GM12874 (cell line): ENCODE measurements around the gene TUBB2A.

Source experiments
- TF ChIP-seq, protein P1 (sequence below): IDR thresholded peaks from 2 replicates; pipeline ENCODE4 v1.5.1; 2011; ENCODE audit warnings: low read depth, mild to moderate bottlenecking, control low read depth, low read length, moderate library complexity; ENCODE audit not compliant: insufficient read depth

Gene TUBB2A

GRCh38 chr6:3125815-3126214 lies 31.5 kb downstream of the TUBB2A start:
- TF ChIP-seq, protein P1, sequence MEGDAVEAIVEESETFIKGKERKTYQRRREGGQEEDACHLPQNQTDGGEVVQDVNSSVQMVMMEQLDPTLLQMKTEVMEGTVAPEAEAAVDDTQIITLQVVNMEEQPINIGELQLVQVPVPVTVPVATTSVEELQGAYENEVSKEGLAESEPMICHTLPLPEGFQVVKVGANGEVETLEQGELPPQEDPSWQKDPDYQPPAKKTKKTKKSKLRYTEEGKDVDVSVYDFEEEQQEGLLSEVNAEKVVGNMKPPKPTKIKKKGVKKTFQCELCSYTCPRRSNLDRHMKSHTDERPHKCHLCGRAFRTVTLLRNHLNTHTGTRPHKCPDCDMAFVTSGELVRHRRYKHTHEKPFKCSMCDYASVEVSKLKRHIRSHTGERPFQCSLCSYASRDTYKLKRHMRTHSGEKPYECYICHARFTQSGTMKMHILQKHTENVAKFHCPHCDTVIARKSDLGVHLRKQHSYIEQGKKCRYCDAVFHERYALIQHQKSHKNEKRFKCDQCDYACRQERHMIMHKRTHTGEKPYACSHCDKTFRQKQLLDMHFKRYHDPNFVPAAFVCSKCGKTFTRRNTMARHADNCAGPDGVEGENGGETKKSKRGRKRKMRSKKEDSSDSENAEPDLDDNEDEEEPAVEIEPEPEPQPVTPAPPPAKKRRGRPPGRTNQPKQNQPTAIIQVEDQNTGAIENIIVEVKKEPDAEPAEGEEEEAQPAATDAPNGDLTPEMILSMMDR: no peak

- TF ChIP-seq, protein P1: no peak
Measured at GRCh38 chr6:3124667-3125066, 32.7 kb downstream of the TUBB2A start.

DNA sequence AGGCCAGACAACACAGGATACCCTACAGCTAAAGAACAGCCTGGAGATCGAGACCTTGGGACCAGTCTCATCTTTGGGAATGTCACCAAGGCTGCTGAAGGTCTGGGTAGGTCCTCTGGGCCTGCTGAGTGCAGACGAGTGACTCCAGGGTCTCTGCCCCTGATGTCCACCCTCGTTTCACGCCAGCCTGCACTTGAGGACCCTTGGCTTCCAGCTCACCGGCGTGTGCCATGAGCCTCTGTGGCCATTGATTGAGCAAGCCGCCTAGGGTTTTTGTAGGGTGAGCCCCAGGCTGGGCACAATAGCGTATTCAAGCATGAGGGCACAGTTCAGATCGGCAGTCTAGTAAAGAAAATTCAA lies 34.5 kb downstream of the TUBB2A start:
- TF ChIP-seq, protein P1: no peak

DNA sequence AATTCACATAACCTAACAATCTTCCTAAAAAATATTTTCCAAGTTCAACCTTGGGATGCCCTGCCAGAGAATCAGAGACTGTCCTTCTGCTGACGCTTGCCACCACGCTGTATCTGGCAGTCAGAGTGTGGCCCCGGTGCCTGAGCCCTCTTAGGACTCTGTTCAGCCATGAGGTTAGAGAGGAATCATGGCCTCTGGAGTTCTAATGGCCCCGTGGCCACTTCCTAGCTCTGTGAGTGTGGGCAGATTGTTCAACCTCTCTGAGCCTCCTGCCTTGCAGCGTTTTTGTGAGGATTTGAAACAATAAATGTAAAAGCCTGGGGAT lies 36.6 kb downstream of the TUBB2A start:
- TF ChIP-seq, protein P1: no peak

DNA sequence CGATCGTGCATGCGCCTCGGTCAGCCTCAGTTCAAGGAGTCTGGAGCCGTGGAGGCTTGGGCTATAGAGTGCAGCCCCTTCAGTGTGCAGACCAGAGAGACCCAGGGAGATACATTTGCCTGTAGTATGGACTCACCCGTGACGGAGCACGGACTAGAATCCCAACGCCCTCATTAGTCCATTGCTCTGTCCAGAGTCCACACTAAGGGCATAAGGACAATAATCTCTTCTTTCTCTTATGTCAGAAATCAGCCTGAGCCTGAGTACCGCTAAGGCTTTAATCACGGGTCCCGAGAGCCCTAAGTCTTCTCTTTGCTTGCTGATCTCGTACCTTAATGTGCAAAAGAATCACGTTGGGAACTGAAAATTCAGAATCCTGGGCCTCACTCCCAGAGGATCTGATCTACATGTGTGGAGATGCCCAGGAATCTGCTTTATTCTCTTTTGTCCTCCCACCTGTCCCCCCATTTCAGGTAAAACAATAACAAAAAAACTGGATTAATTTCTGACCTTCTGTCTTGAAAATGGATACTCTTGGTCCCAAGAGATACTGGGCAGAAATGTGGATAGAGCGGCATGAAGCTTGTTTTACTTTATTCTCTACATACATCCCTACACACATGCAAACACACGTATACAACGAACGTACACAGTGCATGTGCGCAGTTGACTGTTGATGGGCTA lies 38.2 kb downstream of the TUBB2A start:
- TF ChIP-seq, protein P1: no peak

DNA sequence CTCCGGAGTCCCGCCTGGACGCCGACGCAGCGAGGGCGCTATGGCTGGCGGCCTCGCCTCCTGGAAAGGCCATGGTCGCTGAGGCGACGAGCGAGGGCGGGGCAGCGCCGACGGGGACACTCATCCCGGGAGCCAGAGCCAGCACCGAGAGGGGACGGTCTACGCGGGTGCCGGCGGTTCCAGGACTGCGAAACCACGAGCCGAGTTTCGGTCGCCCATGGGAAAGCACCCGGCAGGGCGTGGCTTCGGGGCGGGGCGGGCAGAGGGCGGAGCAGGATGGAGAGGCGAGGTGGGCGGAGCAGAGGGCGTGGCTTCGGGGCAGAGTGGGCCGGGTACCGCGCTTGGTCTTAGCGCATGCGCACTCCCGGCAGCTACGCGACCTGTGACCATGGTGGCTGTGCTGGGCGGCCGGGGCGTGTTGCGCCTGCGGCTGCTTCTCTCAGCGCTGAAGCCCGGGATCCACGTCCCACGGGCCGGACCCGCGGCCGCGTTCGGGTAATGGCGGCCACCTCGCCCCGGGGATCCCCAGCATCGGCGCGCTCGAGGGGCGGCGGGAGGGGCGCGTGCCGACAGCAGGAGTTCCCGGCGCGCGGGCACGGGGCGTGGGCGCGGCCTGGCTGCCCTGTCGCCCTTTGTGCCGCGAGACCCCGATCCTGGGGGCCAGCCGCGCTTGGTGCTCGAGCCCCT lies 38.8 kb downstream of the TUBB2A start, which contains the start of gene BPHL:
Gene BPHL (plus strand): TSS at position 359 of the 687 bp plus-strand sequence. CDS start 30 bp downstream, at position 389.
- TF ChIP-seq, protein P1: no peak

DNA sequence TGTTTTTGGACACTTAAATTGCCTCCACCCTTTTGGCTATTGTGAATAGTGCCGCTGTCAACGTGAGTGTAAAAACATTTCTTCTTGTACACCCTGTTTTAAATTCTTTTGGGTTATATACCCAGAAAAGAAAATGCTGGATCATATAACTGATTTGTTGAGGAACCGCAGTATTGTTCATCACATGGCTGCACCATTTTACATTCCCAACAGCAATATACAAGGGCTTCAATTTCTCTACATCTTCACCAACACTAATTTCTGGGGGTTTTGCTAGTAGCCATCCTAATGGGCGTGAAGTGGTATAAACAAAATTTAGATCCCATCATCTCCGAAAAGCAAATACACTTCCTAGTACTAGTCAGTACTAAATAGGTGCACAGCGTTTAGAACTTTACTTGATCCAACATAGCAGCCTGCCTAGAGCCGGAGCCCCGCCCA lies 39.4 kb downstream of the TUBB2A start:
- TF ChIP-seq, protein P1: no peak
